AG09309 (cell line): ENCODE data around the gene DIP2C.
"Not testable (repeated sequence)": the region's sequence is repeated elsewhere in the genome, so short reads cannot be mapped to it uniquely, and the experiment has no call there.

ENCODE experiments used
- DNase-seq: peaks from one replicate; pipeline ENCODE4 v3.0.0-alpha.2; 2010; ENCODE audit warnings: low read depth
- H3K4me3 ChIP-seq: 2 replicates; pipeline ENCODE4 v1.5.1; 2011; ENCODE audit warnings: mild to moderate bottlenecking, low read depth, low read length, moderate library complexity; ENCODE audit not compliant: control insufficient read depth
- TF ChIP-seq, protein P1 (sequence below): IDR thresholded peaks from 2 replicates; pipeline ENCODE4 v1.5.1; 2011; ENCODE audit warnings: mild to moderate bottlenecking, low read depth, low read length, inconsistent platforms; ENCODE audit not compliant: insufficient read depth, control insufficient read depth; ENCODE audit errors: missing control alignments

DIP2C gene

GRCh38 chr10:599767-600166 lies 89.7 kb downstream of the DIP2C start:
- TF ChIP-seq, protein P1, sequence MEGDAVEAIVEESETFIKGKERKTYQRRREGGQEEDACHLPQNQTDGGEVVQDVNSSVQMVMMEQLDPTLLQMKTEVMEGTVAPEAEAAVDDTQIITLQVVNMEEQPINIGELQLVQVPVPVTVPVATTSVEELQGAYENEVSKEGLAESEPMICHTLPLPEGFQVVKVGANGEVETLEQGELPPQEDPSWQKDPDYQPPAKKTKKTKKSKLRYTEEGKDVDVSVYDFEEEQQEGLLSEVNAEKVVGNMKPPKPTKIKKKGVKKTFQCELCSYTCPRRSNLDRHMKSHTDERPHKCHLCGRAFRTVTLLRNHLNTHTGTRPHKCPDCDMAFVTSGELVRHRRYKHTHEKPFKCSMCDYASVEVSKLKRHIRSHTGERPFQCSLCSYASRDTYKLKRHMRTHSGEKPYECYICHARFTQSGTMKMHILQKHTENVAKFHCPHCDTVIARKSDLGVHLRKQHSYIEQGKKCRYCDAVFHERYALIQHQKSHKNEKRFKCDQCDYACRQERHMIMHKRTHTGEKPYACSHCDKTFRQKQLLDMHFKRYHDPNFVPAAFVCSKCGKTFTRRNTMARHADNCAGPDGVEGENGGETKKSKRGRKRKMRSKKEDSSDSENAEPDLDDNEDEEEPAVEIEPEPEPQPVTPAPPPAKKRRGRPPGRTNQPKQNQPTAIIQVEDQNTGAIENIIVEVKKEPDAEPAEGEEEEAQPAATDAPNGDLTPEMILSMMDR, result no peak
- no peak overlapping the region for H3K4me3 ChIP-seq
- DNase-seq, result no peak

DNA sequence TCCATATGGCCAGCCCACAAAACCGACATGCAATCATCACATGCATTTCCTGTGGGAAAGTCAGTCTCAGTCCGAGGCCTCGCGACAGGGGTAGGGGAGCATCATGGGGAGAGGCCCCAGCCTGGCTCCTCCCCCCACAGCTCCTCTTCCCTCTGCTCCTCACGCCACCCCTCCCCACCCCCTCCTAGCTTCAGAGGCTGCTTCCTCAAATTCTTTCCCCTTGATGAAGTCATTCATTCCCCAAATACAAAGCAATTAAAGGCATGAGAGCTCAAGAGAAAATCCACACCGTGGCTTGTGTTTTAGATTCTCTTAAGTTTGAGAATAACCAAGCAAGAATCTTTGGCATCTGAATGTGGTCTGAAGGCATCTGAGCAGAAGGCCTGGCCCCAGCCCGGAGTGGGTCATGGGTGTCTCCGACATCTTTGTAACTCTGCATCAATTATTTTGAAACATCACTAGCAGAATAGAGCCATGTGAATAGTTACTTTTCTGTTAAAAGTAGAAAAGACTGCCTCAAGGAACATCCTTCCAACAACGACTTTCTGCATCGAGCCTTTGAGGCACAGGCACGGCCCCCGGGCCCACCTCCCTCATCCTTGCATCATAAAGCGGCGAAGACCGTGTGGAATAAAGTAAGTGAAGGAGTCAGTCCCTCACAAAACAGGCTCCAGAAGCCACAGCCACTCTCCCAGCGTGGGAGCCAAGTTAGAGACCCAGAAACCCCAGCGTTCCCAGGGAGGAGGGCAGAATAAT lies 90.9 kb downstream of the DIP2C start:
- TF ChIP-seq, protein P1, result no peak
- peak; percentile 93 for DNase-seq
- H3K4me3 ChIP-seq, result peak overlapping the region; percentile 5

DNA sequence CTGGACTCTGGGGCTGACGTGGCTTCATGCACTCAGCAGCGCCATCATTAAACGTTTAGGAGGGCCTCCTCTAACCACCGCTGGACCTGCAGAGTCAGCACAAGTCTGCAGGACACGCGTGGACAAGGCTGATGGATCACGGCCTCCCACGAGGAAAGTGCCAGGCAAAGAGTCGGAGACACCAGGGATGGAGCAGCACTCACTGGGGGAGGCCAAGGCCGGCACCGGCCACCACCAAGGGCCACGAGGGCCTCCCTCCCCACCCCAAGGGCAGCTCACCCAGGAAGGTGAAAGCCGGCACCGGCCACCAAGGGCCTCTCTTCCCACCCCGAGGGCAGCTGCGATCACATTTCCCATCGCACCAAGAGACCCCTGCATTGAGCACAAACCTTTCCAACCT lies 91.5 kb downstream of the DIP2C start:
- no peak for DNase-seq
- peak overlapping the region; percentile 9; the same call in 1 of the 2 replicates for H3K4me3 ChIP-seq
- TF ChIP-seq, protein P1, result no peak

GRCh38 chr10:596725-597345 lies 92.6 kb downstream of the DIP2C start:
- no peak for DNase-seq
- TF ChIP-seq, protein P1, result no peak
- no peak overlapping the region for H3K4me3 ChIP-seq

GRCh38 chr10:596131-596530 lies 93.3 kb downstream of the DIP2C start:
- DNase-seq, H3K4me3 ChIP-seq: not testable (repeated sequence)

- H3K4me3 ChIP-seq, result no peak overlapping the region
- no peak for DNase-seq
- TF ChIP-seq, protein P1, result no peak
Observed at GRCh38 chr10:595473-595872, 94.0 kb downstream of the DIP2C start.

DNA sequence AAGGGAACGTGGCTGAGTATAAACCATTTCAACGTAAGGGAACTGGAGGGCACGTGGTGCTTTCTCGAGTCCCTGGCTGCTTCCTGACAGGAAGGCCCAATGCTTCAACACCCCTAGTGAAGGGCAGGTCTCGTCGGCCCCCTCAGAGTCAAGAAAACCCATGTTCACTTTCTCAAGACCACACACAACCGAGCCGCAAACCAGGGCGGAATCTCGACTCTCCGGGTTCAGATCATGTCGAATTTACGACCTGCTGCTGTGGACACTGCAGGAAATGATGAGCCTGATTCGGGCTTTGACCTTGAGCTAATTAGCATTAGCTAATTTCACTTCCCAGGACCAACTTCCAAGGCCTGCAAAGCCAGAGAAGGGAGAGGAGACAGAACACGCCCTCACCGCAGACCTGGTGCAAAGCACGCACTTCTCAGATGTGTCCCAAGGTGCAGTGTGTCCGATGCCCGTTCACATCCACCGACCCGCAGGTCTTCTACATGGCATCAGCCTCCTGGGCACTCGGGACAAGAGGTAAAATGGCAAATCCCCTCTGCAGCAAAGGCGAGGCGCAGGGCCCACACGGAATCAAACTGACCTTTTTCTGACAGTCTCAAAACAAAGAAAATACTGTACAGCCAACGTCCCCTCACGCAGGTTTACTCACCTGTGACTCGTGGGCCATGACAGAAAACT lies 94.7 kb downstream of the DIP2C start:
- DNase-seq, result no peak
- no peak overlapping the region for H3K4me3 ChIP-seq
- TF ChIP-seq, protein P1, result no peak
